ENCODE results near the gene CRMP1. TPM values are rescaled to one million over a fixed set of nuclear protein-coding genes. Genes with fewer than 3 reads are reported as not detected.
"Not testable (repeated sequence)": the region's sequence is repeated elsewhere in the genome, so short reads cannot be mapped to it uniquely, and the experiment has no call there.

CRMP1 gene
- total RNA-seq, 2 donors from 2014 or later = not detected

DNA sequence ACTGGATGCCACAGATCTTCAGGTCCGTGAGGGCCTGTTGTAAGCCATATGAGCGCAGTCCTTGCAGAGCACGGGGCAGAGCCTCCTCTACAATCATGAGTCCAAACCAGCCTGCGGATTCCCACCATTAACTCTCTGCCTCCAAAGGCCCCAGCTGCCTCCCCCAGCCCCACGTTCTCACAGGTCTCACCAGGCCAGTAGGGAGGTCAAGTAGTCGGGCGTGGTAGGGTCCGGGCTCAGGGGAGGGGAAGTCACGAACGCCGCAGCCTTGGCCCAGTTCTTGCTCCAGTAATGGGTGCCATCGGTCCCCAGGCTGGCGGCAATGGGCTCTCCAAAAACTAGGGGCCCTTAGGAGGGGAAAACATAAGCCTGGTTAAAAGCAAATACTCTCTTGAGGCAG is 53.6 kb downstream of the CRMP1 start:
- no peaks in the 10 kb centered on the region for H3K36me3 Mint-ChIP-seq (ENCODE audit: low read depth)
- H3K27me3 Mint-ChIP-seq = peaks cover 3% of the 10 kb centered on the region
- no peak overlapping the region for H3K4me3 Mint-ChIP-seq
- peaks cover 3% of the 10 kb centered on the region for H3K9me3 Mint-ChIP-seq
- H3K4me1 Mint-ChIP-seq = no peaks in the 10 kb centered on the region
- ATAC-seq (replicated peaks) = no peak
- no peak overlapping the region for H3K27ac Mint-ChIP-seq

DNA sequence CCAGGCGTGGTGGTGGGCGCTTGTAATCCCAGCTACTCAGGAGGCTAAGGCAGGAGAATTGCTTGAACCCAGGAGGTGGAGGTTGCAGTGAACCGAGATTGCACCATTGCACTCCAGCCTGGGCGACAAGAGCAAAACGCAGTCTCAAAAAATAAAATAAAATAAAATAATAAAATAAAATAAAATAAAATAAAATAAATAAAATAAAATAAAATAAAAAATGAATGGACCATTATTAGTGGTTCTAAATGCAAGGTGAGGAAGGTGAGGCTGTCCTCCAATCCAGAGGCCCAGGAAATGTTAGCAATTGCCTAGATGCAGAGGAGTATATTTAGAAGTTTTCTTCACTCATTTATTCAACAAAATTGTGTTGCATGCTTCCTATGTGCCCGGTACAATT is 55.4 kb downstream of the CRMP1 start:
- ATAC-seq (replicated peaks); H3K27ac Mint-ChIP-seq; H3K4me3 Mint-ChIP-seq; H3K27me3 Mint-ChIP-seq; H3K36me3 Mint-ChIP-seq (ENCODE audit: low read depth); H3K4me1 Mint-ChIP-seq; H3K9me3 Mint-ChIP-seq: not testable (repeated sequence)

- Mint-ChIP-seq H3K9me3 (no peaks in the 10 kb centered on the region), H3K36me3 (ENCODE audit: low read depth) (no peaks in the 10 kb centered on the region), H3K27ac (no peak overlapping the region), H3K27me3 (peaks cover 3% of the 10 kb centered on the region), H3K4me3 (no peak overlapping the region), H3K4me1 (no peaks in the 10 kb centered on the region)
- ATAC-seq (replicated peaks) = no peak
These were observed 55.9 kb downstream of the CRMP1 start for GRCh38 chr4:5836943-5837342.

- Mint-ChIP-seq H3K27ac (no peak overlapping the region), H3K4me3 (no peak overlapping the region), H3K4me1 (no peaks in the 10 kb centered on the region), H3K27me3 (no peaks in the 10 kb centered on the region), H3K9me3 (no peaks in the 10 kb centered on the region), H3K36me3 (ENCODE audit: low read depth) (no peaks in the 10 kb centered on the region)
- ATAC-seq (replicated peaks) = no peak
These were observed 64.9 kb downstream of the CRMP1 start for GRCh38 chr4:5828005-5828391.

DNA sequence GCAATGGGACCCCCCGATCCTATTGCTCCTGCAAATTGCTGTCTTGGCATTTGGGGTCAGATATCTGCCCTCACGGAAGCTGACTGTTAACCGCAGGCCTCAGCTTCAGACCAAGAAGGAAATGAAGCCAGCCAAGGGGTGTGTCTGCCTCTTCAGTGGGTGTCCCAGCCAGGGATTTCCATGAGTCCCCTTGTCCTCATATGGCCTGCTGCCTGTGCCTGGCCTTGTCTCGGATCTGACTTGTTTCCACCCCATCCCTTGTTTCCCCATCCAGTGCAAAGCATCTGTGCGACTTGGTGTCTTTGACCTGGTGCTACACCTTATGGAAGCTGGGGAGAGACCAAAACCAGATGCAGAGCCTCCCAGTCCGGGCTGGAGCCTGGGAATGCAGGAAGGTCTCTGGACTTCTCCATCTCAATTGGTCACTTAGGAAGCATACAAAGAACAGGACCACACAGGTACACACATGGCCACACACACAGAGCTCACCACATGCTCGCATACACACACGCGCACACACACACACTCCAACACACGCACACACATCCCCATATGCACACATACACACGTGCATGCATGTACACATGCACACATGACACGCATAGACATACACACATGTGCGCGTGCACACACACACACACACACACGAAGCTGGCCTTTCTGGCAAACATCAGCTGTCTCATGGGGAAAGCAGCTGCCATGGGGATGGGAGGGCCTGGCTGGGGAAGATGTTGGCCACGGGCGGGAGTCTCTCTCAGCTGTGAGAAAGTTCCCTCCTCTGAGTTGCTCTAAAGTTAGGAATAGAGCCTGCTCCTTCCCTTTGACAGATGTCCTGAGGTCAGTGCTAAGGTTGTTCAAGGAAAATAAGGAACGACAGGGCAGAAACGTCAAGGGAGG is 65.5 kb downstream of the CRMP1 start:
- no peaks in the 10 kb centered on the region for H3K9me3 Mint-ChIP-seq

DNA sequence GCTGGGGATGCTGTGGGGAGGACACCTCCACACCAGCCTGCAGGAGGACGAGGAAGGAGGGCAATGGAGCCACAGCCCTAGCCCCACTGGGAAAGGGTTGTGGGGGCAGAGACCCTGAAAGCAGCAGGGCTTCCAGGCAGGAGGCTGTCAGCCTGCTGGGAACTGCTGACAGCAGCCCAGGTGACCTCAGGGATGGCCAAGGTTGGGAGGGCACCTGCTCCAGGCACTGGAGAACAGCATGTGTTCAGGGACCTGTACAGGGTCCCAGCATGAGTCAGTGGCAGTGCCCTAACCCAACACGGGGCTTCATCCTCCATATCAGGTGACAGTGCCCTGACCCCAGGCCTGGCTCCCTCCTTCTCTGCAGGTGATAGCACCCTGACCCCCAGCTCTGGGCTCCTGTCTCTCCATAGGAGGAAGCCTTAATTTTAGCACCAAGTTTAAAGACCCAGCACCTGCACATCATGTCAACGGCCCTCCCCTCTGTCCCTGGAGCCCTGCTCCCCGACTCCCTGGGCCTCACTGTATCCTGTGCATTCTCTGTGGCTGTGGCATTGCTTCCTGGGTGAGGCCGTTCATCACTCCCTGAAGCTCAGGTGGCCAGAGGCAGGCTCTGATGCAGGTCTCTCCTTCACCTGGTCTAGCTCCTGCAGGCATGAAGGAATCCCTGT is 66.3 kb downstream of the CRMP1 start:
- Mint-ChIP-seq H3K9me3 (no peaks in the 10 kb centered on the region), H3K36me3 (ENCODE audit: low read depth) (no peaks in the 10 kb centered on the region), H3K4me1 (no peaks in the 10 kb centered on the region), H3K27me3 (no peaks in the 10 kb centered on the region), H3K4me3 (no peak overlapping the region), H3K27ac (no peak overlapping the region)
- ATAC-seq (replicated peaks) = no peak

More for the DNA sequence above, 65.5 kb downstream of the CRMP1 start:
- Mint-ChIP-seq H3K36me3 (ENCODE audit: low read depth) (no peaks in the 10 kb centered on the region), H3K27me3 (no peaks in the 10 kb centered on the region), H3K27ac (no peak overlapping the region), H3K4me3 (no peak overlapping the region), H3K4me1 (no peaks in the 10 kb centered on the region)
- ATAC-seq (replicated peaks) = no peak

DNA sequence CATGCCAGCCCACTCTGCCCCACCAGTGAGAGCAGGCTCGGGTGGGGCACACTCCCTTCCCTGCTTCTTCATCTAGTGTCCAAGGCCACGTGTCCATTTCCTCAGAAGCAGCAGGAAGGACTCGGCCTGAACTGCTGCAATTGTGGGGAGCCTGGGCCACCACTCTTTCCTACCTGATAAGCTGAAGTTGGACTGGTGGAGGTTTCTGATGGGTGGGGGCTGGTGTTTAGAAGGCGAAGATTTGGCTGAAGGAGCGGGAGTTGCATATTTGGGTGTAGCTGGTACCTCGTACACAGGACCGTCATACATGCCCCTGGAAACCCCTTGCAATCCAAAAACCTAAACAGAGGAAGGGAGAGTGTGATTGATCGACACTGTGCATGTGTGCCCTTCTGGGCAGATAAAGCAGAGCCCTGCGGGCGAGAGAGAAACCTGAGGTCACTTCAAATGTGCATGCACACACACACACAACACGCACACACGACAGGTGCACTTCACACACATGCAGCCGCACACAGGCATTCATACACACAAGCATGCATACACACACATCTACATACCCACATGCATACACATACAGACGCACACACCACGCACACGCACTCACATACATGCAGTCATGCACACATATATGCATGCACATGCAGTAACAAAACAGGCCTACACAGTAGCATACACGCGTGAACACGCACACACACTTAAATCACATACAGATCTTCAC is 67.4 kb downstream of the CRMP1 start:
- Mint-ChIP-seq H3K27me3 (no peaks in the 10 kb centered on the region), H3K4me3 (no peak overlapping the region), H3K36me3 (ENCODE audit: low read depth) (no peaks in the 10 kb centered on the region), H3K27ac (no peak overlapping the region), H3K4me1 (no peaks in the 10 kb centered on the region), H3K9me3 (no peaks in the 10 kb centered on the region)
- ATAC-seq (replicated peaks) = no peak

DNA sequence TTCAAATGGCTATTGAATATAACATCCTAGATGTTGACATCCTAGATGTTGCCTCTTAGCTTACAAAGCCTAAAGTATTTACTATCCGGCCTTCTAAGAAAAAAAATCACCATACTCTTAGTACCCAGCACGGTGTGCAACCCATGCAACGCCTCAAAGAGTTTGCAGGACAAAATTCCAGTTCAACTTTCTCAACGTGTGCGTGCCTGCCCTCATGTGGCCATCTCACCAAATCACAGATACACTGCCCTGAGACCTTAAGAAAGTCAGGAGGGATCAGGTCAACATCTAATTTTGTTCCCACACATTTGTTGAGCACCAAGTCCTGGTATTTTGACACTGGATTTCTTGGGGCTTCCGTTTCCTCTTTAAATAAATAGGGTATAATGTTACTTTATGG is 68.3 kb downstream of the CRMP1 start:
- no peak for ATAC-seq (replicated peaks)
- Mint-ChIP-seq H3K4me3 (no peak overlapping the region), H3K36me3 (ENCODE audit: low read depth) (no peaks in the 10 kb centered on the region), H3K27ac (no peak overlapping the region), H3K9me3 (no peaks in the 10 kb centered on the region), H3K4me1 (no peaks in the 10 kb centered on the region), H3K27me3 (no peaks in the 10 kb centered on the region)

DNA sequence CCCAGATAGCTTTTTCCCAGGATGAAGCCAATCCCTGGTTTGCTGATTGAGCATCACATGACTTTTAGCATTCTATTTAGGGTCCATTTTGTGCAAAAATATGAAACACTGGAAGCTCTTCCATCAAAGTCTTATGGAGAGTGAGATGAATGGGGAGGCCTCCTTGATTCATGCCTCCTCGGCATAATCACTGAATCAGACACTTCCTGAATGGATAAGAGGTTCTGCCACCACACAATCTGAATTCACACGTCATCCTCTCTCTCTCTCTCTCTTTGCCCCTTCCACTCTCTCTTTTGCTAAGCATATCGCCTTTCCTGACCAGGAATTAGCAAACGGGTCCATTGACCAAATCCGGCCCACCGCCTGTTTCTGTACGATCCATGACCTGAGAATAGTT is 68.7 kb downstream of the CRMP1 start:
- H3K27ac Mint-ChIP-seq = no peak overlapping the region
- no peaks in the 10 kb centered on the region for H3K9me3 Mint-ChIP-seq
- no peak for ATAC-seq (replicated peaks)
- no peak overlapping the region for H3K4me3 Mint-ChIP-seq
- H3K4me1 Mint-ChIP-seq = no peaks in the 10 kb centered on the region
- H3K27me3 Mint-ChIP-seq = no peaks in the 10 kb centered on the region
- H3K36me3 Mint-ChIP-seq (ENCODE audit: low read depth) = no peaks in the 10 kb centered on the region

DNA sequence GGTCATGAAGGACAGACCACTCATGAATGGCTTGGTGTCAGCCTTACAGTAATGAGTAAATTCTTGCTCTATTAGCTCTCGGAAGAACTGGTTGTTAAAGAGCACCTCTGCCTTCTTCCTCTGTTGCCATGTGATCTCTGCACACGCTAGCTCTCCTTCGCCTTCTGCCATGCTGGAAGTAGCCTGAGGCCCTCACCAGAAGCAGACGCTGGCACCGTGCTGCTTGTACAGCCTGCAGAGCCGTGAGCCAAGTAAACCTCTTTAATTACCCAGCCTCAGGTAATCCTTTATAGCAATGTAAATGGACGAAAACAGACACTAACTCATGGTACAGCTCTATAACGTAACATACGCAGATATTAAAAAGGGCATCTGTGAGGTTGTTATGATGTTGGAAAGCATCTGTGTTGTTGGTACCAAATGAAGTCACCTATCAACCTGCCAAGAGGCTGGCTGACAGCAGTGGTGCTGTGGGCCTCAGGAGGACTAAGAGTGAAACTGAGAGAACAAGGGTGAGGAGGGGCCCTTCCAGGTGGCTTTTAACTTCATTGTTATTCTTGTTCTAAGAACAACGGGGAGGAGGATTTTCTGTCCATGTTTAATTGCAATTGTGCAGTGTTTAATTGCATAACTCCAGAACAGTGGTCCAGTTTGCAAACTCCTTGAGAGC is 69.2 kb downstream of the CRMP1 start:
- peak; percentile 73 for ATAC-seq (replicated peaks)
- Mint-ChIP-seq H3K27me3 (no peaks in the 10 kb centered on the region), H3K27ac (no peak overlapping the region), H3K36me3 (ENCODE audit: low read depth) (no peaks in the 10 kb centered on the region), H3K4me3 (no peak overlapping the region), H3K9me3 (no peaks in the 10 kb centered on the region), H3K4me1 (no peaks in the 10 kb centered on the region)

DNA sequence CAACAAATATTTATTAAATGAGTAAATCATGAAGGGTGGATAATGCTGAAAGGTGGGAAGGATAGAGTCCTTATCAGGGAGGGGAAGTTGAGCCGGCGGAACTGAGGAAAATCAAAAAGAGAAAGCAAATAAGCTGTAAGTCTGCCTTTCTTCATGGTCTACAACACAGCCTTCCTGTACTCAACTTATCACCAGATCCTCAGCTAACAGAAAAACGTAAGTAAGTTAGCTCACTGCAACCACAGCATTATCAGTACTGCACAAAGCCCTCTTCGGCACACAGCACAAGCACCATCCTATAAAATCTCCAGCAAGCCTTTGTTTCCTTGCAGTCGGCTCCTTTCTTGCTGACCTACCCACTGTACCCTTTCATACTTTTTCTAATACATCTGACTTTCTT is 70.3 kb downstream of the CRMP1 start:
- no peak for ATAC-seq (replicated peaks)
- Mint-ChIP-seq H3K27ac (no peak overlapping the region), H3K4me1 (no peaks in the 10 kb centered on the region), H3K9me3 (no peaks in the 10 kb centered on the region), H3K36me3 (ENCODE audit: low read depth) (no peaks in the 10 kb centered on the region), H3K4me3 (no peak overlapping the region), H3K27me3 (no peaks in the 10 kb centered on the region)

DNA sequence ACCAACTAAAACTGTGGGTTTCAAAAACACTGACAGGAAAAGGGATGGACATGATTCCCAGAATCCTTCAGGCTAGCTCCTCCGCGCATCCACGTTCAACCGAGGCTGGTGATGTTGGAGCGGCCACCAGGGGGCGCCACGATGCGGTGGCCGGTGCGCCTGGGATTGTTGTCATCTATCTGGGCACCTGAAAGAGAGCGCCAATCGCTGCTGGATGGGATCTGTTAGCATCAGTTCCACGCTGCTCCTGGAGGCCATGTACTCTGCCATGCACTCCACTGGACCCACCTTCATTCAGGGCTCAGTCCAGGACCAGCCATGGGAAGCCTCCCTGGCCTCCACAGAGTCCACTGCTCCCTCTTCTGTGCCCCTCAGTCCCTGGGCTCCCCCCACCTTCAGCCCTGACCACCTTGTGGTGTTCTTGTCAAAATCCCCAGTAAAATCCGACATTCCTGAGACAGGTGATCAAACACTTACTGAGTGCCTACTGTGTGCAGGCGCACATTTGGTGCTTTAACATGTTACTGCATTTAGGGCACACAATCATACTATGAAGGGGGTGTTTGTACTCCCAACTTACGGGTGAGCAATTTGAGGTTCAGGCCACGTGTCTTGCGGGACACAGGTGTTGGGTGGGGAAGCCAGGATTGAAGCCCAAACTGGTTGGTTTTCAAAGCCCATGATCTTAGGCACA is 71.1 kb downstream of the CRMP1 start:
- no peaks in the 10 kb centered on the region for H3K36me3 Mint-ChIP-seq (ENCODE audit: low read depth)
- H3K27me3 Mint-ChIP-seq = no peaks in the 10 kb centered on the region
- no peak for ATAC-seq (replicated peaks)
- H3K9me3 Mint-ChIP-seq = no peaks in the 10 kb centered on the region
- H3K4me1 Mint-ChIP-seq = no peaks in the 10 kb centered on the region
- no peak overlapping the region for H3K4me3 Mint-ChIP-seq
- H3K27ac Mint-ChIP-seq = no peak overlapping the region

GRCh38 chr4:5816851-5817375 is 76.0 kb downstream of the CRMP1 start:
- Mint-ChIP-seq H3K27me3 (no peaks in the 10 kb centered on the region), H3K36me3 (ENCODE audit: low read depth) (no peaks in the 10 kb centered on the region), H3K27ac (no peak overlapping the region), H3K4me1 (no peaks in the 10 kb centered on the region), H3K4me3 (no peak overlapping the region), H3K9me3 (no peaks in the 10 kb centered on the region)
- ATAC-seq (replicated peaks) = no peak

DNA sequence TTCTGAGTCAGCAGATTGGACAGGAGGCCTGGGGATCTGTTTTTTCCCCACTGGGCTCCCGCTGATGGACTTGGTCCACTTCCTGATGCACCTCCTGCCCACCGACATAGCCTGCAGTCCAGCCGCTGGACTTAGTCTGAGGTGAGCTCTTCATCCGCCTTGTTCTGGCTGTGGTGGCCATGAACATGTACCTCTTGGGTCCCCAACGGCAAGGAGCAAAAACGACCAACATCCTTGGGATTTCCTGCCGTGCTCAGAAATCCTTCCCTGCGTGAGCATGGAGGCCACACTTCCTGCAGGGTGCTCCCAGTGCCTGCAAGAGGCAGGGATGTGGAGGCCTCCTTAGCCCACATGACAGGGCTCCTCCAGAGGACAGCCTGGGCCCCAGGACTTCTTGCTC is 76.8 kb downstream of the CRMP1 start:
- Mint-ChIP-seq H3K9me3 (no peaks in the 10 kb centered on the region), H3K27me3 (no peaks in the 10 kb centered on the region), H3K4me3 (no peak overlapping the region), H3K36me3 (ENCODE audit: low read depth) (peaks cover 2% of the 10 kb centered on the region), H3K27ac (no peak overlapping the region), H3K4me1 (no peaks in the 10 kb centered on the region)
- no peak for ATAC-seq (replicated peaks)

Measured in activated T-helper 17 cell treated with anti-CD3 and anti-CD28 coated beads, Interleukin-2, amount 50 U/mL, for 72 hours (primary cell).